IPS-11a (cell line): ENCODE data around the gene HOXB1.
"Not testable (repeated sequence)": the region's sequence is repeated elsewhere in the genome, so short reads cannot be mapped to it uniquely, and the experiment has no call there.

Experiments used
- H3K4me3 ChIP-seq: one replicate; pipeline ENCODE4 v1.5.1; 2013; ENCODE audit warnings: low read depth, low read length, control low read depth

HOXB1 gene

GRCh38 chr17:48523010-48523409 is 7.8 kb downstream of the HOXB1 start:
- no peak overlapping the region for H3K4me3 ChIP-seq

GRCh38 chr17:48522031-48522653 is 8.7 kb downstream of the HOXB1 start:
- H3K4me3 ChIP-seq, result no peak overlapping the region

GRCh38 chr17:48520631-48521079 is 10.2 kb downstream of the HOXB1 start:
- no peak overlapping the region for H3K4me3 ChIP-seq

- no peak overlapping the region for H3K4me3 ChIP-seq
These were observed 11.4 kb downstream of the HOXB1 start for GRCh38 chr17:48519427-48519826.

GRCh38 chr17:48517478-48517877 is 13.3 kb downstream of the HOXB1 start:
- no peak overlapping the region for H3K4me3 ChIP-seq

GRCh38 chr17:48515925-48516900 is 14.6 kb downstream of the HOXB1 start:
- H3K4me3 ChIP-seq, result no peak overlapping the region

GRCh38 chr17:48514477-48514876 is 16.3 kb downstream of the HOXB1 start:
- no peak overlapping the region for H3K4me3 ChIP-seq

GRCh38 chr17:48513666-48514455 is 16.9 kb downstream of the HOXB1 start:
- no peak overlapping the region for H3K4me3 ChIP-seq

GRCh38 chr17:48513097-48513496 is 17.7 kb downstream of the HOXB1 start:
- H3K4me3 ChIP-seq, result no peak overlapping the region

- no peak overlapping the region for H3K4me3 ChIP-seq
These were observed 19.8 kb downstream of the HOXB1 start for GRCh38 chr17:48510761-48511604.

- H3K4me3 ChIP-seq, result no peak overlapping the region
These were observed 20.4 kb downstream of the HOXB1 start for GRCh38 chr17:48510381-48510760.

- not testable (repeated sequence) for H3K4me3 ChIP-seq
These were observed 21.1 kb downstream of the HOXB1 start for GRCh38 chr17:48509708-48510107.

GRCh38 chr17:48506246-48506645 is 24.6 kb downstream of the HOXB1 start:
- no peak overlapping the region for H3K4me3 ChIP-seq

- no peak overlapping the region for H3K4me3 ChIP-seq
These were observed 25.0 kb downstream of the HOXB1 start for GRCh38 chr17:48505788-48506187.

- no peak overlapping the region for H3K4me3 ChIP-seq
These were observed 25.9 kb downstream of the HOXB1 start for GRCh38 chr17:48504953-48505352.

GRCh38 chr17:48503747-48504146 is 27.1 kb downstream of the HOXB1 start:
- no peak overlapping the region for H3K4me3 ChIP-seq

GRCh38 chr17:48502901-48503300 is 27.9 kb downstream of the HOXB1 start:
- no peak overlapping the region for H3K4me3 ChIP-seq

GRCh38 chr17:48502312-48502711 is 28.5 kb downstream of the HOXB1 start:
- H3K4me3 ChIP-seq, result no peak overlapping the region

- H3K4me3 ChIP-seq, result no peak overlapping the region
These were observed 30.1 kb downstream of the HOXB1 start for GRCh38 chr17:48500435-48501426.
